ENCODE data around the gene VWA7. TPM values are rescaled to one million over a fixed set of nuclear protein-coding genes. Genes with fewer than 3 reads are reported as not detected.

The VWA7 gene
- polyA plus RNA-seq, 1 of the 3 experiments (the other 2 are of a cell fraction), result 0.56 TPM

- H3K27ac ChIP-seq (ENCODE audit: low read depth in 2 of 2, low read length in 1 of 2), result no peak overlapping the region
- H3K4me3 ChIP-seq (ENCODE audit: low read depth in 2 of 2, low read length in 1 of 2), result no peak overlapping the region
- peaks cover 2% of the 10 kb centered on the region for H3F3A ChIP-seq (replicated peaks; ENCODE audit: insufficient read depth)
- no peak overlapping the region for H3K4me2 ChIP-seq
- no peak for TF ChIP-seq ELF1 (IDR thresholded peaks at IDR 0.05)
- ChIA-PET CTCF (no interaction called here), POLR2A (no interaction called here)
- no peaks in the 10 kb centered on the region for H4K20me1 ChIP-seq (ENCODE audit: insufficient read depth)
- no peaks in the 10 kb centered on the region for H3K9me2 ChIP-seq
- no peaks in the 10 kb centered on the region for H3K27me3 ChIP-seq (ENCODE audit: insufficient read depth)
- no peaks in the 10 kb centered on the region for H3K9me3 ChIP-seq
- peaks cover 0 to 8% of the 10 kb centered on the region in 2 experiments; a peak in 1 of 4 replicates for H3K4me1 ChIP-seq (ENCODE audit: control insufficient read depth in 1 of 2, insufficient read depth in 2 of 2, low read depth in 1 of 2, low read length in 1 of 2)
- no peak overlapping the region for H3K9ac ChIP-seq
- no peaks in the 10 kb centered on the region for H3K79me2 ChIP-seq (ENCODE audit: insufficient read depth)
- 86% methylated on average over 3 of the region's 4 CpGs for WGBS (ENCODE audit: low lambda C conversion rate)
- DNase-seq, result no peak
- H2AFZ ChIP-seq (ENCODE audit: low read depth), result no peak overlapping the region
- H3K36me3 ChIP-seq (replicated peaks in 1 of 2; ENCODE audit: control insufficient read depth in 1 of 2, insufficient read depth in 2 of 2, low read length in 1 of 2), result no peaks in the 10 kb centered on the region
Observed at GRCh38 chr6:31764198-31764597, 12.9 kb downstream of the VWA7 start.

- Histone ChIP-seq H3K9ac (no peak overlapping the region), H2AFZ (ENCODE audit: low read depth) (no peak overlapping the region), H3K27me3 (ENCODE audit: insufficient read depth) (no peaks in the 10 kb centered on the region), H3K36me3 (replicated peaks in 1 of 2; ENCODE audit: control insufficient read depth in 1 of 2, insufficient read depth in 2 of 2, low read length in 1 of 2) (no peaks in the 10 kb centered on the region), H3K9me2 (no peaks in the 10 kb centered on the region), H3K4me1 (ENCODE audit: control insufficient read depth in 1 of 2, insufficient read depth in 2 of 2, low read depth in 1 of 2, low read length in 1 of 2) (peaks cover 0 to 8% of the 10 kb centered on the region in 2 experiments; a peak in 1 of 4 replicates), H4K20me1 (ENCODE audit: insufficient read depth) (no peaks in the 10 kb centered on the region), H3K4me2 (no peak overlapping the region), H3K9me3 (no peaks in the 10 kb centered on the region), H3F3A (replicated peaks; ENCODE audit: insufficient read depth) (no peaks in the 10 kb centered on the region), H3K79me2 (ENCODE audit: insufficient read depth) (no peaks in the 10 kb centered on the region), H3K27ac (ENCODE audit: low read depth in 2 of 2, low read length in 1 of 2) (no peak overlapping the region), H3K4me3 (ENCODE audit: low read depth in 2 of 2, low read length in 1 of 2) (no peak overlapping the region)
- ChIA-PET CTCF (interaction anchor here (1.0 kb wide), 1 partner anchor 28 kb away, joined by 5 read pairs; no protein-coding TSS in a partner anchor), POLR2A (no interaction called here)
- 42% methylated on average over 1 of the region's 1 CpG for WGBS (ENCODE audit: low lambda C conversion rate)
- no peak for DNase-seq
- TF ChIP-seq IRF3 (IDR thresholded peaks at IDR 0.05; ENCODE audit: low read depth, low read length) (no peak), JUND (IDR thresholded peaks at IDR 0.05) (no peak), TCF12 (IDR thresholded peaks at IDR 0.05) (no peak), RFX5 (IDR thresholded peaks at IDR 0.05; ENCODE audit: low read length) (no peak), MEF2A (IDR thresholded peaks at IDR 0.05; ENCODE audit: borderline replicate concordance, low read depth) (no peak), FOXM1 (IDR thresholded peaks at IDR 0.05; ENCODE audit: low read depth) (no peak), USF1 (IDR thresholded peaks at IDR 0.05; ENCODE audit: borderline replicate concordance, low read depth) (no peak), SIN3A (IDR thresholded peaks at IDR 0.05; ENCODE audit: borderline replicate concordance, low read depth, low read length) (no peak), RAD21 (IDR thresholded peaks at IDR 0.05; ENCODE audit: low read length) (no peak), RCOR1 (IDR thresholded peaks at IDR 0.05; ENCODE audit: low read length) (no peak), FOXJ3 (CRISPR knock-in tag; IDR thresholded peaks at IDR 0.05) (no peak), EZH2phosphoT487 (IDR thresholded peaks at IDR 0.05; ENCODE audit: borderline replicate concordance, low read depth) (no peak), PBX3 (IDR thresholded peaks at IDR 0.05) (no peak), FOSL2 (IDR thresholded peaks at IDR 0.05; ENCODE audit: borderline replicate concordance, low read depth) (no peak), USF2 (IDR thresholded peaks at IDR 0.05; ENCODE audit: borderline replicate concordance, low read depth, low read length) (no peak), MAX (IDR thresholded peaks at IDR 0.05; ENCODE audit: low read depth) (no peak), CHD2 (IDR thresholded peaks at IDR 0.05; ENCODE audit: low read length, partially characterized antibody) (no peak)
Observed at GRCh38 chr6:31763619-31763940, 13.5 kb downstream of the VWA7 start.

All from SK-N-SH (cell line).